ENCODE measurements around the gene SH3BP5.

- TF ChIP-seq EZH2 (IDR thresholded peaks at IDR 0.05; ENCODE audit: borderline replicate concordance) (no peak), CTCF (IDR thresholded peaks at IDR 0.05; ENCODE audit: poor library complexity) (no peak), EZH2phosphoT487 (IDR thresholded peaks at IDR 0.05; ENCODE audit: low read depth, severe bottlenecking, unreplicated experiment) (no peak)
Observed at GRCh38 chr3:15347063-15347736, 14.8 kb upstream of the SH3BP5 start.

Data from hepatocyte (in vitro differentiated cells).